ENCODE measurements around the gene NECAB2.

GRCh38 chr16:83932955-83933673 is 34.9 kb upstream of the NECAB2 start:
- no peak for TF ChIP-seq CTCF (IDR thresholded peaks at IDR 0.05; ENCODE audit: low read length)
- TF ChIP-seq EZH2 (optimal IDR thresholded peaks at IDR 0.05; ENCODE audit: low read depth, low read length) = no peak
- TF ChIP-seq EZH2phosphoT487 (IDR thresholded peaks at IDR 0.05; ENCODE audit: low read length) = no peak
